ENCODE measurements around the gene MGA.
A peak's percentile ranks its signal among the peaks of the same experiment; 100 is the strongest.
"Not testable (repeated sequence)": the region's sequence is repeated elsewhere in the genome, so short reads cannot be mapped to it uniquely, and the experiment has no call there.

MGA gene

DNA sequence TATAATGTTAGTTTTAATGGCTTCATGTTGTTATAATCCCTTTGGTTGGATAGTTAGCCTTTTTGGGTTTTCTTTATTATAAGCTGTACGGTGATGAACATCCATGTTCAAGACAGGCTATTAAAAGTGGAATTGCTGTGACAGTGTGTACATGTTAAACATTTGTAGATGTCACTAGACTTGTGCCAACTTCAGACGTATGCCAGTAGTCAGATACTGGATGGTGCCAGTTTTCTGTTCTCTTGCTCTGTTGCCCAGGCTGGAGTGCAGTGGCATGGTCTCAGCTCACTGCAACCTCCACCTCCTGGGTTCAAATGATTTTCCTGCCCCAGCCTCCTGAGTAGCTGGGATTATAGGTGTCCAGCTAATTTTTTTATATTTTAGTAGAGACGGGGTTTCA, 54.1 kb downstream of the MGA start:
- DNase-seq (ENCODE audit: low read depth in 2 of 2) = no peak

DNA sequence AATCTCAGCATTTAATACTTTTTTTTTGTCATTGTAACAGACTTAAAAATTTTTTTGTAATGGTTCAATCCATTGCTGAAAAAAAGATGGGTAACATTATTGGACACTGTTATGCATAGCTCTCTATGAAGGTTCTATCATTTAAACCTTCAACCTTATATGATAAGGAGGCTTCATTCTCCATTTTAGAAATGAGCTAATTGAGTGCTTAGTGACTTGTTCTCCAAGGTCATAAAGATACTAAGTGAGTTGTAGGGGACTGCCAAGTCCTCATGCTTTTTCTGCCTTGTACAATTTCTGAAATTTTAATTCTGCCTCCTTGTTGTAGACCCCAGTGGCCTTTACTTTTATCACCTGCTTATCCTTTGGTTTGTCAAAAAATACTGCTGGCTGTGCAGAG, 56.7 kb downstream of the MGA start:
- no peak for DNase-seq (ENCODE audit: low read depth in 2 of 2)

DNA sequence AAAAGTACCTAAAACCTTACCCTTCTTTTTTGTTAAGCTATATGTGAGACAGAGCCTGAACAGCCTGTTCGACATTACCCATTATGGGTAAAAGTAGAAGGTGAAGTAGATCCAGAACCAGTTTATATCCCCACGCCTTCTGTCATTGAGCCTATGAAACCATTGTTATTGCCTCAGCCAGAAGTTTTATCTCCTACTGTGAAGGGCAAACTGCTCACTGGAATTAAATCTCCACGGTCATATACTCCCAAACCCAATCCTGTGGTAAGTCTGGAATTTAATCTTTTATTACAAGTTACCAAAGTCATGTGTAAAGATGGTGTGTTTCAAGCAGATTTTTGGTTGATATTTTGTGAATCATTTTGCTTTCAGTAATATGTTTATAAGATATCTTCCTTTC, 66.9 kb downstream of the MGA start:
- no peak for DNase-seq (ENCODE audit: low read depth in 2 of 2)

DNA sequence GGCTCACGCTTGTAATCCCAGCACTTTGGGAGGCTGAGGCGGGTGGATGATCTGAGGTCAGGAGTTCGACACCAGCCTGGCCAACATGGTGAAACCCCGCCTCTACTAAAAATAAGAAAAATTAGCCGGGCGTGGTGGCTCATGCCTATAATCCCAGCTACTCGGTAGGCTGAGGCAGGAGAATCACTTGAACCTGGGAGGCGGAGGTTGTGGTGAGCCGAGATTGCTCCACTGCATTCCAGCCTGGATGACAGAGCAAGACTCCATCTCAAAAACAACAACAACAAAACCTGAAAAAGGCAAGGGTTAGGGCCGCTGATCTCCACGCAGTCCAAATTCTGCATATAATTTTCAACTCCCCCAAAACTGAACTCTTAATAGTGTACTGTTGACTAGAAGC, 67.9 kb downstream of the MGA start:
- DNase-seq (ENCODE audit: low read depth in 2 of 2) = not testable (repeated sequence)

DNA sequence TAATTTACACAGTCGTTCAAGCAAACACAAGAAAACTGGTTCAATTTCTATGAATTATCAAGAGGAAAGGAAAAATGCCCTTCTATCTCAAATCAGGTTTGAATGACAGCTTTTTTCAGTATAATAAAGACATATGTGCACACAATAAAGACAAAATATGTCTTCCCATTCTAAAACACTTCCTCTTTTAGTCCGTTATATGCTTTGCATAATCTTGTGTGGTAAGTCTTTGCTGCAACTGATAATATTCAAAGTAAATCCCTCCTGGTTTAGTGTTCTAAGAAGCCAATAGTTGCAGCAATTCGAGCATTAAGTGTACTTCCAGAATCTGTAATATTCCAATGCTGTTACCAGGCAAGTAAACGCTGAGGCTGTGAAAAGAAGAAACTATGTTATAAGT, 70.3 kb downstream of the MGA start:
- DNase-seq (ENCODE audit: low read depth in 2 of 2) = no peak

GRCh38 chr15:41732483-41732882, 72.3 kb downstream of the MGA start:
- no peak for DNase-seq (ENCODE audit: low read depth in 2 of 2)

- DNase-seq (ENCODE audit: low read depth in 2 of 2) = no peak
Observed at GRCh38 chr15:41734079-41734478, 73.9 kb downstream of the MGA start.

- no peak for DNase-seq (ENCODE audit: low read depth in 2 of 2)
Observed at GRCh38 chr15:41735046-41735445, 74.8 kb downstream of the MGA start.

GRCh38 chr15:41735492-41735891, 75.3 kb downstream of the MGA start:
- DNase-seq (ENCODE audit: low read depth in 2 of 2) = not testable (repeated sequence)

GRCh38 chr15:41746802-41747201, 86.6 kb downstream of the MGA start:
- DNase-seq (ENCODE audit: low read depth in 2 of 2) = no peak

GRCh38 chr15:41756198-41756597, 96.0 kb downstream of the MGA start:
- DNase-seq (ENCODE audit: low read depth in 2 of 2) = no peak

GRCh38 chr15:41772720-41773331, 112.6 kb downstream of the MGA start:
- DNase-seq (ENCODE audit: low read depth in 2 of 2) = peak in 1 of 2 donors; percentile 34

DNA sequence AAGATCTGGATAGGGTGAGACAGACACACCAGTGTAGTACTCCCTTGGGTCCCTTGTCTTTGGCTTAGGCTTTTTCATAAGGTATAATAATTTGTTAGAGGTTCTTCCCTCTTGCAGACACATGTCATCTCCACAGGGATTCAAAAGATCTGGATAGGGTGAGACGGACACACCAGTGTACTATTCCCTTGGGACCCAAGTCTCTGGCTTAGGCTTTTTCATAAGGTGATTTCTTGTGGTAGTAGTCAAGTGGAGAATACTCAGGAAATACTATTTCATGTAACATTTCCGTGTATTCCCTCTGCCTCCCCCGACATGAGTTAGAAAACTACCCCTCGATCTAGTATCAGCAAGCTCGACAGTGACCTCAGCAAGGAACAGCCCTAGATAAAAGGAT, 113.1 kb downstream of the MGA start:
- no peak for DNase-seq (ENCODE audit: low read depth in 2 of 2)

DNA sequence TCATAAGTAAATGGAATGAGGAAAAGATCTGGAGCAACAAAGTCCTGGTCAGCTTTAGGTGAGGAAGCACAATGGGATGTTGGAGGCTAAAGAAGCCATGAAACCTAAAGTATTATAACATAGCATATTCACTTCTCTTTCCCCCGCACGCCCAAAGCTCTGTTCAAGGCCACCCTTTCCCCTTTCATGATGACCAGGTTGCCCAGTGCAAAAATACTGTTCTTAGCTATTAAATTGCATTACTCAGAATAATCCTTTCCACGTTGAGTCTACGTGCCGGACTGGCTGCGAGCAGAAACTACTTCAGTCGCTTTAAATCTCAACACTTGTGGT, 113.5 kb downstream of the MGA start:
- DNase-seq (ENCODE audit: low read depth in 2 of 2) = no peak

- DNase-seq (ENCODE audit: low read depth in 2 of 2) = peak; percentile 92 to 94
Observed at GRCh38 chr15:41774062-41774881, 114.1 kb downstream of the MGA start, which contains the start of gene MAPKBP1. Gene MAPKBP1, plus strand, starts transcription at chr15:41774484. Its CDS starts 792 bp downstream, at chr15:41775276.

DNA sequence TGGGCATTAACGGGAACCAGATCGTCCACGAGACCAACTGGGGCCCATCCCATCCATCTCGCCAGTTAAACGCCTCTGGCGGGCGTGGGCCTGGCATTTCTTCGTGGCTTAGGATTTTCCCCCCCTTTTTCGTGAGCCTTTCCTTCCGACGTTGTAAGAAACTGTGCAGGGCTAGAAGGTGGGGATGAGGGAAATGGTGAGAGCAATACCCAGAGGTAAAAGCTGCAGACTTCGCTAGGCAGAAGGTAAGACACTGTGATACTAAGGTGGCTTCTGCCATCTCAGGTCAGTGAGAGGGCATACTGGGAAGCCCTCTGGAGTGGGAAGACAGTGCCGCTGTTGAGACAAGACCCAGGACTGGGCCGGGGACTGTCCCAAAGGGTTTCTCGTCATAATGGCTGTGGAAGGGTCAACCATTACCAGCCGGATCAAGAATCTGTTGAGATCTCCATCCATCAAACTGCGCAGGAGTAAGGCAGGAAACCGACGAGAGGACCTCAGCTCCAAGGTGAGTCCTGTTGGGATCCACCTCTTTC, 114.7 kb downstream of the MGA start:
- no peak for DNase-seq (ENCODE audit: low read depth in 2 of 2)

DNA sequence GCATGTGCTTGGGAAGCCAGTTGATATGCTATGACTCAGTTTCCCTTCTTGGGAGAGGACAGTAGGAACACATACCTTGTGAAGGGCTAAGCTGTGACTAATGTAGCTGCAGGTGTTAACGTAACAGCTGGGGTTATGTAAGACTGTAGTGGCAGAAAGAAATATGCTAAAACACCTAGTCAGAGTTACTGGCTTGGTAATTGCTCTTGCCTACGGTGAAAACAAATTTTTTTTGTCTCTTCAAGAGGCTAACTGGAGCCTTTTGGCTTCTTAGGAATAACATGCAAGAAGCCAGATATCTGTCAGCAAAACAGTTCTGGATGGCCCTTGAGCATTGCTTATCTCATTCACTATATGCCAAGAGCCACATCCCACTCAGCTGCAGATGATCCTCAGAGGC, 115.4 kb downstream of the MGA start:
- DNase-seq (ENCODE audit: low read depth in 2 of 2) = no peak

- no peak for DNase-seq (ENCODE audit: low read depth in 2 of 2)
Observed at GRCh38 chr15:41777421-41777973, 117.3 kb downstream of the MGA start.

- DNase-seq (ENCODE audit: low read depth in 2 of 2) = no peak
Observed at GRCh38 chr15:41778521-41778920, 118.3 kb downstream of the MGA start.

GRCh38 chr15:41779662-41780157, 119.5 kb downstream of the MGA start:
- DNase-seq (ENCODE audit: low read depth in 2 of 2) = no peak

DNA sequence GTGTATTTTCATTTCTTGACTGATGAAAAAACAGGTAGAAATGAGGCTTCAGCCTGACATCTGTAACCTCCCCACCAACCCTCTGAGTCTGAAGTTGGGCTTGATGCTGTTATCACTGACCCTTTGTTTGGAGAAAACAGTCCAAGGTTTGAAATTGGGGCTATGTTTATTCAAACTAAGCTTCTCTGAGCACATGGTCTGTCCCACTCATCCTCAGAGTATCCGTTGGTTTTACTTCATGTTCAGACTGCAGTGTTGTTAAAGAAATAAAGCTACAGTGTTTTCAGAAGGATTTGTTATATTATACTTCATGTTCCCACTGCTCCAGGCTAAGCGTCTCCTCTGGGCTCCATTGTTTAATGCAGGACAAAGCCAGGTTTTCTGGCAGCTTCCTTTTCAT, 120.1 kb downstream of the MGA start:
- DNase-seq (ENCODE audit: low read depth in 2 of 2) = no peak

DNA sequence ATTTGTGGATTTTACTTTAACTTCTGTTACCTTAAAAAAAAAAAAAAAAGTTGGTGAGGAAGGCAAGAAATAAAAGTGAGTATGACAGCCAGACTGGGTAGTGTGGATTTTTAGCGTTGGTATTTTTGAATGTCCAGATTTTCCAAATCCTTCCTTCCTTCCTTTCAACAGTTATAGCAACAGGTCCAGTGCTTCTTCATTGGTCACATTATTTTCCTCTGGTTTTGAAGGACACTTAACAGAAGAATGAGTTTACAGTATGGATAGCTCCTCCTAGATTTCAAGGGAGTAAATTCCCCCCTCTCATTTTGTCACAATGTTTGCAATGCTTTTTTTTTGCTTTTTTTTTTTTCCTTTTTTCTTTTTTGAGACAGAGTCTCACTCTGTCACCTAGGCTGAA, 120.5 kb downstream of the MGA start:
- DNase-seq (ENCODE audit: low read depth in 2 of 2) = no peak
